ENCODE data around the gene TMX2.

DNA sequence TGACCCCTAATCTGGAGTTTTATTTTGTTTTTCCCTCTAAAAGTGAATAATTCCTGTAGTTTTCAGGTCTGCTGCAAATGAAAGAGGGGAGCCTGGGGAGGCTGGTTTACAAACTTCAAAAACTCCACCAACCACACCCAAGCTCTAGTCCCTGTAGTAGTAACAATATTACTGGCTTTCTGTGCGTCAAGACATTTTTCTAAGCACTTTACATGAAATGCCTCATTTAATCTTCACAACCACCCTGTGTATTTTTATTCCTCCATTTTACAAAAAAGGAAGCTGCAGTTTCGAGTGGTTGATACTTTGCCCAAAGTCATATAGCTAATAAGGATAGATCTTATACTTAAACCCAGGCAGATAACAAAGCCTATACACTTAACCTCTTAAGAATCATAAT lies 72.7 kb downstream of the TMX2 start:
- TF ChIP-seq, protein P1, sequence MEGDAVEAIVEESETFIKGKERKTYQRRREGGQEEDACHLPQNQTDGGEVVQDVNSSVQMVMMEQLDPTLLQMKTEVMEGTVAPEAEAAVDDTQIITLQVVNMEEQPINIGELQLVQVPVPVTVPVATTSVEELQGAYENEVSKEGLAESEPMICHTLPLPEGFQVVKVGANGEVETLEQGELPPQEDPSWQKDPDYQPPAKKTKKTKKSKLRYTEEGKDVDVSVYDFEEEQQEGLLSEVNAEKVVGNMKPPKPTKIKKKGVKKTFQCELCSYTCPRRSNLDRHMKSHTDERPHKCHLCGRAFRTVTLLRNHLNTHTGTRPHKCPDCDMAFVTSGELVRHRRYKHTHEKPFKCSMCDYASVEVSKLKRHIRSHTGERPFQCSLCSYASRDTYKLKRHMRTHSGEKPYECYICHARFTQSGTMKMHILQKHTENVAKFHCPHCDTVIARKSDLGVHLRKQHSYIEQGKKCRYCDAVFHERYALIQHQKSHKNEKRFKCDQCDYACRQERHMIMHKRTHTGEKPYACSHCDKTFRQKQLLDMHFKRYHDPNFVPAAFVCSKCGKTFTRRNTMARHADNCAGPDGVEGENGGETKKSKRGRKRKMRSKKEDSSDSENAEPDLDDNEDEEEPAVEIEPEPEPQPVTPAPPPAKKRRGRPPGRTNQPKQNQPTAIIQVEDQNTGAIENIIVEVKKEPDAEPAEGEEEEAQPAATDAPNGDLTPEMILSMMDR (IDR thresholded peaks at IDR 0.05): no peak
- no peak for TF ChIP-seq POLR2A (IDR thresholded peaks at IDR 0.05)

Data from esophagus squamous epithelium (tissue), 4 donors.